A549 (cell line): ENCODE data around the gene GPRIN3. TPM values are rescaled to one million over a fixed set of nuclear protein-coding genes. Genes with fewer than 3 reads are reported as not detected.

Experiments
- ATAC-seq, 2 experiments: fragments of 200-7000 bp in 1 of 2; fragments of >200 bp in 1 of 2; cut with Nextera tagmentation in 1 of 2; cut with Tn5 transposase in 1 of 2; 3 replicates each; pipeline versions ENCODE4 v1.8.0 to v1.9.1; 2018 to 2020; ENCODE audit warnings: mild to moderate bottlenecking in 1 of 2, moderate library complexity in 1 of 2
- CTCF ChIA-PET: fragments of 300-600 bp; sonication (Branson Sonifier 250); formaldehyde crosslinking; extraction: SDS; loops from one replicate; lab custom pipeline; 2021; ENCODE audit warnings: antibody characterized with exemption, inconsistent platforms; lab: Yijun Ruan, JAX
- POLR2A ChIA-PET: fragments of 350-600 bp; formaldehyde crosslinking; extraction: SDS; loops from one replicate; lab custom pipeline; 2021; ENCODE audit warnings: antibody characterized with exemption, inconsistent platforms; lab: Yijun Ruan, JAX
- DNase-seq, 2 experiments: peaks; one replicate each; pipeline versions ENCODE4 v3.0.0 to v3.0.0-alpha.2; 2011 to 2016; ENCODE audit warnings: low read depth in 1 of 2, low spot score in 1 of 2
- FAIRE-seq: peaks from 2 replicates; lab custom pipeline; 2011; peaks lifted over from hg19 to GRCh38; lab: Jason Lieb, UNC
- H3K27ac ChIP-seq, 2 experiments: fragments of >200 bp; sonication (Bioruptor Twin); formaldehyde crosslinking; 3 replicates each; pipeline ENCODE4 v1.5.1; 2016 to 2017
- H3K4me1 ChIP-seq: fragments of >200 bp; sonication (Bioruptor Twin); formaldehyde crosslinking; 3 replicates; pipeline ENCODE4 v1.6.1; 2016
- H3K4me2 ChIP-seq: fragments of >200 bp; sonication (Bioruptor Twin); formaldehyde crosslinking; 3 replicates; pipeline ENCODE4 v1.6.1; 2016
- H3K4me3 ChIP-seq: fragments of >200 bp; sonication (Bioruptor Twin); formaldehyde crosslinking; 3 replicates; pipeline ENCODE4 v1.5.1; 2016
- H3K9me3 ChIP-seq: fragments of >200 bp; sonication (Bioruptor Twin); formaldehyde crosslinking; 3 replicates; pipeline ENCODE4 v1.6.1; 2016
- BHLHE40 ChIP-seq: IDR thresholded peaks from 2 replicates; pipeline ENCODE4 v1.6.1; 2012; ENCODE audit warnings: low read depth, low read length, inconsistent platforms
- CBX2 ChIP-seq: fragments of 200-600 bp; sonication (generic); IDR thresholded peaks from 2 replicates; pipeline ENCODE4 v1.6.1; 2016; ENCODE audit warnings: low read depth, mild to moderate bottlenecking, borderline replicate concordance
- CEBPB ChIP-seq, 2 experiments: fragments of >200 bp in 1 of 2; sonication (Bioruptor Twin) in 1 of 2; formaldehyde crosslinking in 1 of 2; IDR thresholded peaks; 2 replicates each; pipeline ENCODE4 v1.6.1; 2012 to 2016
- CHD4 ChIP-seq: fragments of 200-600 bp; sonication (generic); IDR thresholded peaks from 2 replicates; pipeline ENCODE4 v1.6.1; 2016; ENCODE audit warnings: antibody characterized with exemption, mild to moderate bottlenecking, borderline replicate concordance
- EHF ChIP-seq: fragments of 250-450 bp; sonication (Bioruptor Pico); IDR thresholded peaks from 2 replicates; pipeline ENCODE4 v1.5.0; 2020; ENCODE audit warnings: mild to moderate bottlenecking
- FOSB ChIP-seq: fragments of 250-450 bp; sonication (Bioruptor Pico); IDR thresholded peaks from 2 replicates; pipeline ENCODE4 v1.5.0; 2020; ENCODE audit warnings: mild to moderate bottlenecking, moderate library complexity
- FOXS1 ChIP-seq: fragments of 250-450 bp; sonication (Bioruptor Pico); IDR thresholded peaks from 2 replicates; pipeline ENCODE4 v1.5.0; 2020; ENCODE audit warnings: mild to moderate bottlenecking, moderate library complexity
- GATA3 ChIP-seq: IDR thresholded peaks from 2 replicates; pipeline ENCODE4 v1.6.1; 2012; ENCODE audit warnings: borderline replicate concordance
- HOXA7 ChIP-seq: fragments of 250-450 bp; sonication (Bioruptor Pico); IDR thresholded peaks from 2 replicates; pipeline ENCODE4 v1.5.0; 2020; ENCODE audit warnings: mild to moderate bottlenecking, moderate library complexity
- HOXB13 ChIP-seq: fragments of 250-450 bp; sonication (Bioruptor Pico); IDR thresholded peaks from 2 replicates; pipeline ENCODE4 v1.5.0; 2020; ENCODE audit warnings: low read depth, mild to moderate bottlenecking, moderate library complexity
- KDM1A ChIP-seq: fragments of 200-600 bp; sonication (generic); IDR thresholded peaks from 2 replicates; pipeline ENCODE4 v1.6.1; 2016; ENCODE audit warnings: low read depth, mild to moderate bottlenecking
- KDM5A ChIP-seq: fragments of 200-600 bp; sonication (generic); IDR thresholded peaks from 2 replicates; pipeline ENCODE4 v1.6.1; 2016; ENCODE audit warnings: antibody characterized with exemption, mild to moderate bottlenecking
- MAX ChIP-seq: IDR thresholded peaks from 2 replicates; pipeline ENCODE4 v1.6.1; 2012
- MAZ ChIP-seq: fragments of 150-350 bp; IDR thresholded peaks from 2 replicates; pipeline ENCODE4 v1.6.1; 2014; ENCODE audit warnings: antibody characterized with exemption, low read depth, low read length, borderline replicate concordance
- MYC ChIP-seq: IDR thresholded peaks from 2 replicates; pipeline ENCODE4 v1.6.1; 2012; ENCODE audit warnings: mild to moderate bottlenecking, inconsistent platforms, low read length, improper control_type of control experiment, borderline replicate concordance
- NFE2L2 ChIP-seq: fragments of 150-350 bp; conservative IDR thresholded peaks from 2 replicates; pipeline ENCODE4 v1.6.1; 2014; ENCODE audit warnings: low read length
- RAD21 ChIP-seq, 2 experiments: fragments of >200 bp in 1 of 2; sonication (Bioruptor Twin) in 1 of 2; formaldehyde crosslinking in 1 of 2; IDR thresholded peaks in 1 of 2; conservative IDR thresholded peaks in 1 of 2; 2 replicates in 1 of 2; 3 replicates in 1 of 2; pipeline ENCODE4 v1.6.1; 2012 to 2018; ENCODE audit warnings: inconsistent platforms in 1 of 2
- RARB ChIP-seq: fragments of 250-450 bp; sonication (Bioruptor Pico); IDR thresholded peaks from 2 replicates; pipeline ENCODE4 v1.8.0; 2021; ENCODE audit warnings: mild to moderate bottlenecking, moderate library complexity
- RCOR1 ChIP-seq: fragments of 150-350 bp; IDR thresholded peaks from 2 replicates; pipeline ENCODE4 v1.6.1; 2014; ENCODE audit warnings: antibody characterized with exemption, low read length, low read depth
- RFX5 ChIP-seq: fragments of 450-650 bp; IDR thresholded peaks from 2 replicates; pipeline ENCODE4 v1.7.1; 2014; ENCODE audit warnings: antibody characterized with exemption, mild to moderate bottlenecking, moderate library complexity
- SMC3 ChIP-seq: fragments of >200 bp; sonication (Bioruptor Twin); formaldehyde crosslinking; IDR thresholded peaks from 3 replicates; pipeline ENCODE4 v1.6.1; 2018; ENCODE audit warnings: inconsistent platforms
- TFCP2L1 ChIP-seq: fragments of 250-450 bp; sonication (Bioruptor Pico); IDR thresholded peaks from 2 replicates; pipeline ENCODE4 v1.5.0; 2021; ENCODE audit warnings: mild to moderate bottlenecking
- TP53 ChIP-seq: fragments of 250-450 bp; sonication (Bioruptor Pico); IDR thresholded peaks from 2 replicates; pipeline ENCODE4 v1.5.0; 2021; ENCODE audit warnings: mild to moderate bottlenecking, moderate library complexity
- ZNF302 ChIP-seq: fragments of 250-450 bp; sonication (Bioruptor Pico); IDR thresholded peaks from 2 replicates; pipeline ENCODE4 v1.9.0; 2021; ENCODE audit warnings: inconsistent platforms, mild to moderate bottlenecking, moderate library complexity
- ZSCAN20 ChIP-seq: fragments of 250-450 bp; sonication (Bioruptor Pico); IDR thresholded peaks from 2 replicates; pipeline ENCODE4 v1.8.0; 2022; ENCODE audit warnings: mild to moderate bottlenecking, moderate library complexity
- WGBS: methylation state at CpG from one replicate; pipeline ENCODE4 v1.1.6; 2017; ENCODE audit errors: missing lambda C conversion rate; 5-methylcytosine and 5-hydroxymethylcytosine counted together
- polyA plus RNA-seq, 4 experiments: library from polyadenylated mRNA; depleted of rRNA in 3 of 4; stranded (reverse); fragments of >200 nt; fragmentation: RNase III in 1 of 4; extraction: RNeasy Plus Mini Kit Qiagen cat#74134 plus additional on column Dnase treatment in 1 of 4; gene quantifications; 2 replicates in 3 of 4; 3 replicates in 1 of 4; pipeline ENCODE4 v1.2.3, GENCODE V29; 2011 to 2017
- TF ChIP-seq, protein P1 (sequence below): fragments of 450-650 bp; IDR thresholded peaks from 2 replicates; pipeline ENCODE4 v1.6.1; 2014; ENCODE audit warnings: antibody characterized with exemption
- TF ChIP-seq, protein P2 (sequence below): fragments of 250-450 bp; sonication (Bioruptor Pico); IDR thresholded peaks from 2 replicates; pipeline ENCODE4 v1.5.0; 2021; ENCODE audit warnings: mild to moderate bottlenecking, moderate library complexity, borderline replicate concordance

The GPRIN3 gene
- polyA plus RNA-seq, 2 of the 4 experiments (the other 2 are of a cell fraction) = 6.8 to 18.7 TPM

GRCh38 chr4:89216866-89217265 lies 90.7 kb downstream of the GPRIN3 start:
- CTCF ChIA-PET = interaction anchor here (2.2 kb wide), 1 partner anchor 10 kb away, joined by 11 read pairs; no protein-coding TSS in a partner anchor
- no peak overlapping the region for H3K4me2 ChIP-seq
- DNase-seq = no peak
- no peak overlapping the region for H3K27ac ChIP-seq
- no peak for FAIRE-seq
- H3K9me3 ChIP-seq = no peaks in the 10 kb centered on the region
- TF ChIP-seq RFX5 (no peak), BHLHE40 (no peak), CBX2 (no peak), MAX (no peak), ZNF302 (no peak), MAZ (no peak), FOXS1 (CRISPR knock-in tag) (no peak), CHD4 (no peak), RCOR1 (no peak), GATA3 (no peak), RARB (CRISPR knock-in tag) (no peak), FOSB (no peak), KDM1A (no peak), EHF (CRISPR knock-in tag) (no peak), ZSCAN20 (no peak)
- TF ChIP-seq, protein P1, sequence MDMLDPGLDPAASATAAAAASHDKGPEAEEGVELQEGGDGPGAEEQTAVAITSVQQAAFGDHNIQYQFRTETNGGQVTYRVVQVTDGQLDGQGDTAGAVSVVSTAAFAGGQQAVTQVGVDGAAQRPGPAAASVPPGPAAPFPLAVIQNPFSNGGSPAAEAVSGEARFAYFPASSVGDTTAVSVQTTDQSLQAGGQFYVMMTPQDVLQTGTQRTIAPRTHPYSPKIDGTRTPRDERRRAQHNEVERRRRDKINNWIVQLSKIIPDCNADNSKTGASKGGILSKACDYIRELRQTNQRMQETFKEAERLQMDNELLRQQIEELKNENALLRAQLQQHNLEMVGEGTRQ = no peak
- TF ChIP-seq, protein P2, sequence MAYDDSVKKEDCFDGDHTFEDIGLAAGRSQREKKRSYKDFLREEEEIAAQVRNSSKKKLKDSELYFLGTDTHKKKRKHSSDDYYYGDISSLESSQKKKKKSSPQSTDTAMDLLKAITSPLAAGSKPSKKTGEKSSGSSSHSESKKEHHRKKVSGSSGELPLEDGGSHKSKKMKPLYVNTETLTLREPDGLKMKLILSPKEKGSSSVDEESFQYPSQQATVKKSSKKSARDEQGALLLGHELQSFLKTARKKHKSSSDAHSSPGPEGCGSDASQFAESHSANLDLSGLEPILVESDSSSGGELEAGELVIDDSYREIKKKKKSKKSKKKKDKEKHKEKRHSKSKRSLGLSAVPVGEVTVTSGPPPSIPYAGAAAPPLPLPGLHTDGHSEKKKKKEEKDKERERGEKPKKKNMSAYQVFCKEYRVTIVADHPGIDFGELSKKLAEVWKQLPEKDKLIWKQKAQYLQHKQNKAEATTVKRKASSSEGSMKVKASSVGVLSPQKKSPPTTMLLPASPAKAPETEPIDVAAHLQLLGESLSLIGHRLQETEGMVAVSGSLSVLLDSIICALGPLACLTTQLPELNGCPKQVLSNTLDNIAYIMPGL (CRISPR knock-in tag) = no peak
- POLR2A ChIA-PET = no interaction called here
- no peak for ATAC-seq
- WGBS = 69% methylated on average over 1 of the region's 1 CpG
- peaks cover 7% of the 10 kb centered on the region; the same call in 1 of the 3 replicates for H3K4me1 ChIP-seq
- H3K4me3 ChIP-seq = no peak overlapping the region

DNA sequence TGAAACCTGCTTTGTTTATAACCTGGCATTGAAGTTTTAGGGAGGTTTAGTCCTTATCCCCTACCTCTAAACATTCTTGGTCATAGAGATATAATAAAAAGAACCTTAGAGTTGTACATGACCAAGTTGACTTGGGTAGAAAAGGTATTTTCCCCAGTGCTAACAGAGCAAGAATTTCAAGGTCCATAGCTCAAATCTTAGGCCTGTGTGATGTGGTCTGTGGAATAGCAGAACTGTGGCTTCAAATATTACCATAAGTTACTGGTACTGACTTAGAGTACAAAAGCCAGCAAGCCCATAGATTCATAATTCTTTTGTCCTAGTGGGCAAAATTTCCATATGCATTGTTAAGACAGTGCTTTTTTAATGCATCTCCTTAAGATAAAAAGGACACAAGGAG lies 91.2 kb downstream of the GPRIN3 start:
- ATAC-seq = no peak
- Histone ChIP-seq H3K27ac (no peak overlapping the region), H3K4me3 (no peak overlapping the region), H3K4me1 (peaks cover 7% of the 10 kb centered on the region; the same call in 1 of the 3 replicates), H3K9me3 (no peaks in the 10 kb centered on the region), H3K4me2 (no peak overlapping the region)
- no peak for DNase-seq
- TF ChIP-seq RARB (CRISPR knock-in tag) = no peak
- TF ChIP-seq NFE2L2 = no peak
- ChIA-PET CTCF (interaction anchor here (2.2 kb wide), 1 partner anchor 11 kb away, joined by 11 read pairs; no protein-coding TSS in a partner anchor), POLR2A (no interaction called here)
- no peak for FAIRE-seq

- FAIRE-seq = no peak
- H3K4me1 ChIP-seq = peaks cover 7% of the 10 kb centered on the region; the same call in 1 of the 3 replicates
- H3K4me2 ChIP-seq = no peak overlapping the region
- 38% methylated on average over 2 of the region's 3 CpGs for WGBS
- ATAC-seq = no peak
- TF ChIP-seq TP53 (CRISPR knock-in tag) = no peak
- no peak for TF ChIP-seq CEBPB (IDR thresholded peaks at IDR 0.05)
- TF ChIP-seq, protein P1 = no peak
- no peak for TF ChIP-seq FOXS1 (CRISPR knock-in tag)
- no peak for TF ChIP-seq HOXA7
- no peak for TF ChIP-seq ZSCAN20
- no peak for TF ChIP-seq RARB (CRISPR knock-in tag)
- no peak for TF ChIP-seq SMC3
- TF ChIP-seq EHF (CRISPR knock-in tag) = no peak
- TF ChIP-seq RFX5 = no peak
- no peak for TF ChIP-seq RAD21 (conservative IDR thresholded peaks at IDR 0.05 in 1 of 2, IDR thresholded peaks at IDR 0.05 in 1 of 2)
- TF ChIP-seq, protein P2 (CRISPR knock-in tag) = no peak
- no peak for TF ChIP-seq MYC
- TF ChIP-seq KDM5A = no peak
- TF ChIP-seq NFE2L2 = no peak
- TF ChIP-seq HOXB13 (CRISPR knock-in tag) = no peak
- TF ChIP-seq TFCP2L1 (CRISPR knock-in tag) = no peak
- TF ChIP-seq MAX = no peak
- H3K4me3 ChIP-seq = no peak overlapping the region
- DNase-seq = no peak
- ChIA-PET CTCF (no interaction called here), POLR2A (no interaction called here)
- H3K9me3 ChIP-seq = no peaks in the 10 kb centered on the region
- no peak overlapping the region for H3K27ac ChIP-seq
Observed at GRCh38 chr4:89215736-89216135, 91.9 kb downstream of the GPRIN3 start.
